H4 (cell line): ENCODE data around the gene ITPKB. TPM values are rescaled to one million over a fixed set of nuclear protein-coding genes. Genes with fewer than 3 reads are reported as not detected.
A peak's percentile ranks its signal among the peaks of the same experiment; 100 is the strongest.

Experiments
- DNase-seq: peaks from one replicate; pipeline ENCODE4 v3.0.0-alpha.2; 2015; ENCODE audit warnings: low spot score
- total RNA-seq: library from RNA; depleted of rRNA; stranded (reverse); fragments of >200 nt; shearing (Covaris generic); gene quantifications from 2 replicates; pipeline ENCODE4 v1.2.3, GENCODE V29; 2014

Gene ITPKB
- total RNA-seq, 1 experiment from 2014 or later, result 1.9 TPM

- DNase-seq, result no peak
Measured at GRCh38 chr1:226665505-226666163, 73.4 kb downstream of the ITPKB start.

- DNase-seq, result no peak
Measured at GRCh38 chr1:226664413-226665101, 74.5 kb downstream of the ITPKB start.

- DNase-seq, result no peak
Measured at GRCh38 chr1:226663327-226663704, 75.8 kb downstream of the ITPKB start.

GRCh38 chr1:226662642-226663326 is 76.3 kb downstream of the ITPKB start:
- DNase-seq, result peak; percentile 85

DNA sequence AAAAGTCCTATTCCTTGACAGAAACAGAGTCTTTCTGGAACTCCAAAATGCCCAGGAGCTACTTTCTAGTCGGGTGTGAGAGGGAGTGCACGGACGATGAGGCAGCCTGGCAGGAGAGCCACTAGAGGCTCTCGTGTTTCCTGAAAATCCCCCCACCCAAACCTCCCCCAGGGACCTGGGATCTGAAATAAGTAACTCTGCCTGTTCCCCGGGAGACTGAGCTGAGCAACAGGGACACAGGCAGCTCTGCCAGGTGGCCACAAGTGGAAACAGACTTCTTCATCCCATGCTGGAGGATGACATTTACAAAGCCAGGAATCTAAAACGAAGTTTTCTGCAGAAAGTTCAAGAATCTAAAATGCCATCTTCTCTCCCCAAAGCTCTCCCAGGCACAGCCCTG is 77.1 kb downstream of the ITPKB start:
- DNase-seq, result no peak

- DNase-seq, result no peak
Measured at GRCh38 chr1:226661271-226661670, 77.8 kb downstream of the ITPKB start.

- no peak for DNase-seq
Measured at GRCh38 chr1:226660410-226661182, 78.5 kb downstream of the ITPKB start.

DNA sequence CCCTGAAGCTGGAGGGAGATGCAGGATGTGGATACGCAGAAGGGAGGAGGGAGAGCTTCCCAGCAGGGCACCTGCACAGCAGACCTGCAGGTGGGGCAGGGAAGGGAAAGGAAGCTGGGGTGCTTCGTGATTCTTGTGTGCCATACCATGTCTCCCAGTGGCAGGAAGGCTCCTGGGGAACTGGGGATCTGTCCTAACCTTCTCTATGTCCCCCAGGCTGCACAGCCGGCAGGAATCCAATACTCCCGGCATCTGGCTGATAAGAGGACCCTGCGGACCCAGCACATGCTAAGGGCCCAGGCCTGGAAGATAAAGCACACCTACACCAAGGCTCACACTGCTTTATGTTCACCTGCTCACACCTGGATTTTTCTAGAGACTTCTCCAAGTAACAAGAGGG is 79.4 kb downstream of the ITPKB start:
- DNase-seq, result no peak

- no peak for DNase-seq
Measured at GRCh38 chr1:226659136-226659535, 79.9 kb downstream of the ITPKB start.

DNA sequence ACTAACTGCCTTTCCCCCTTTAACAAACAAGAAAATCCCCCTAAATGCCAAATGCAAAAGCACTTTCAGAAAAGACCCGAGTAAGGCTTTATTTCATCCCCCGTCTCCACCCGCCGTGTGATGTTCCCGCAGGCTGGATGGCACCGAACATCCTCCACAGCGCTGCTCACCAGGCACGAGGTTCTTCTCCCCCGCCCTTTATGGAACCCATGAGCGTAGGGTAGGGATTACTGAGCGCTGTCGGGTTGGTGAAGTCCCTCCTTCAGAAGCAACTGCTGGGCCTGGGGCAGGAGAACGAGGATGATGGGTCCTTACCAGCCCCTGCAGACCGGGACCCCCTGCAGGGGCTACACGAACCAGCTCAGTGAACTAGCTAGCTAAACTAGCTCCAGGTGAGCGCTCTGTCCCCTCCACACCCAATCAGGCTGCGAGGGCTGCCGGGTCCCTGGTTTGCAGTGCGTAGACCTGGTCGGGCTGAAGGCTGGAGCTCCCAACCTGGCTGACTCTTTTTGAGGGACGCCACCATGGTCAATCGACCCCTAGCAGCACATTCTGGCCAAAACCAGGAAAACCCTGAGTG is 80.4 kb downstream of the ITPKB start:
- no peak for DNase-seq

DNA sequence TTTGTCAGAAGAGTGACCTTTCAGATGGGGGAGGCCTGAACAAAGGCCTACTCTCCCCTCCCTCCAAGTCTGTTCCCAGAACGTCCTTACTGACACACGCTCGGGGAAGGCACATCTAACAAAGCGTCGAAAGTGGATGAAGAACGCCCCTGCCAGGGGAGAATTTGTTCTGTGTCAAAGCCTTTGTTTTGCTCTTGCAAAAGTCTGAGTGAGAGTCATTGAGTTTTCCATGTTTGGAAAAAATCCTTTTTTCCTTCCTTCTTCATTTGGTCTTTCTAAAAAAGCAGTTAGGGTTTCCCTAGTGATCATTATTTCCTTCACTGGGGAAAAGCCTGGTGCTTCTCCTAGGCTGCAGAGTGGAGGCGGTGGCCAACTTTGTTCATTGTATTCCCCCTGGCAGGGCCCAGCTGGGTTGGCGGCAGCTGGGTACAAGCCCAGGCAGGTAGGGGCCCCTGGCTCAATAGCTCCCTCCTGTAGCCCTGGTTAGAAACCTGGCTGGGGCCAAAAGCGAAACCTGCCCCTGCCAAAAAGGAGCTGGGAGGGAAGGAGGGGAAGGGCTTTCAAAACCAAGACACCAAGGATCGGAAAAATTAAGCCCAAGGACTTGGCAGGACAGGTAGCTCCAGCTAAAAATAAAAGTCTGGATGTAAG is 81.1 kb downstream of the ITPKB start:
- DNase-seq, result no peak

- no peak for DNase-seq
Measured at GRCh38 chr1:226656601-226657277, 82.3 kb downstream of the ITPKB start.

DNA sequence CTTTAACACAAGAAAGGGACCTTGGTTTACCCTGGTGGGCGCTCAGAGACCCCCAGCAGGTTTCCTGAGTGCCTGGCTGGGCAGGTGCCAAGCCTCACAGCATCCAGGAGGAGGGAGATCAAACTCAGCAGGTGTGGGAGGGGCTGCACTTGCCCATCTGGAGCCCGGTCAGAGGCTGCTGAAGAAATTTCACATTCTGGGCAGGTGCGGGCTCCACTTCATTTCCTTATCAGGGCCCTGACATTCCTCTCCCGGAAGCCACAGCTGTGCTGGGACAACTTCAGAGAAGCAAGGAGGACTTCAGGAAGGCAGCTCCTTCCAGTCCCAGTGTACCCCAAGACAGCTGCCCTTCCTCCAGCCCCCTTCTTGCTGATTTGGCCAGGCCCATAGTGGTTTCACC is 82.9 kb downstream of the ITPKB start:
- no peak for DNase-seq

DNA sequence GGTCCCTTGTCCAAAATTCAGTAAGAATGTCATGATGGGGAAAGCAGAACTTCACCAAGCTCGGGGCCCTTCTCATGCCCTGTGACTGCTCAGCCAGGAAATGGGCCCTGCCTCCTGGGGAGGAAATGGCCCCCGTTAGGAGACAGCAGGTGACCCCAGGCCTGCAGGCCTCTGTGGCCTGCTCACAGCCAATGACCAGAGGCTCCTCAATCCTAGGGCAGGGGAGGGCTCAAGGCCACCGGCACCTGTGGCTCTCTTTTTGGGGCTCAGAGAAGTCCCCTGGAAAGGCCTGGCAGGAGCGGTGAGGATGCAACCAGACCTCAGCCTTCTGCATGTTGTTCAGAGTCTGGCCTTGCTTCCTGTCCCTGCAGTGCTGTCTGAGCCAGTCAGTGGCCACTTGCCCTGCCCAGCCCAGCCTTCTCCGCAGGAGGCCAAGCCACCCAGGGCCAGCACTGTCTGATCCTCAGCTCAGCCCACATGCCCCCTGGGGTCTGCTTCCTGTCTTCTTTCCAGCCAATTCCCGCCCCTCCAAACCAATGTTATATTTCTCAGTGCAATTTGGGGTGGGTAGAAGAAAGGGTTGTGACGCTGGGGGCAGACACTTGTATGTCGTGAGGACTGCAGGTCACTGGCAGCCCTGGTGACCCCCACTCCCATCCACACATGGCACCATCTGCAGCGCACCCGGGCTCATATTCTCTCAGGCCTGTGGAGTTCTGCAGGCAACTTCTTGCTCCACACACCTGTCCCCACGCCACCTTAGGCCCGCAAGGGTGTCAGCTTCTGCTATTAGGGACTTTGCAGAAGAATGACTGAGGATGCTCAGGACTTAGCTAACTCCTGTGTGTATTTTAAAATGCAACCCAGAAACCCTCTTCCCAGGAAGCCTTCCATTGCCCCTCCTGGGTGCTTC is 83.6 kb downstream of the ITPKB start:
- no peak for DNase-seq

GRCh38 chr1:226654668-226655055 is 84.4 kb downstream of the ITPKB start:
- no peak for DNase-seq

GRCh38 chr1:226654046-226654667 is 84.9 kb downstream of the ITPKB start:
- no peak for DNase-seq

DNA sequence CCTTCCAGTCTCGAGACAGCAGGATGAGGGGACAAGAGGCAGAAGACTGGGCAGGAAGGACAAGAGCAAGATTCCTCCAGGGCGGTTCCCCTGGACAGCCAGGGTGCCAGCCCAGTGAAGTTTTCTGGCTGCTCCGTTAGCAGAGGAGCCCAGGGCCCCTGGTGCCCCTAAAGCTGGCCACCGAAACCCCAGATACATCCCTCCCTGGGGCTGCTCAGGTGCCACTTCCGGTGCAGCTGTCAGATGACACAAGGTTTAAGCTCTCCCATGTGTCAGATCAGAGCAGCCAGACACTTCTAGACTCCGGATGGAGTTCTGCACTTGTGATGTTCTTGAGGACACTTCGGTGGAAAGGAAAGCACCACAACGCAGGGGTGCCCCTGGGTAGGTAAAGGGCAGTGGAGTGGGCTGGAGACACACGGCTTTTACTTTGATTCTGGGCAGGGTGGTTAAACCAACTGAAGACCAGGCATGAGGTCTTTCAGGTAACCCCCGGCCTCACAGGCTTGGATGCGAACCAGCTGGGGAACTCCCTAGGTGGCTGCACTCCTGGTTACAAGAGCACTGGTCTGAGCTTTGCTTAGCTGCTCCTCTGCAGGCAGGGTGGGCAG is 85.7 kb downstream of the ITPKB start:
- no peak for DNase-seq

- no peak for DNase-seq
Measured at GRCh38 chr1:226652613-226653012, 86.5 kb downstream of the ITPKB start.

DNA sequence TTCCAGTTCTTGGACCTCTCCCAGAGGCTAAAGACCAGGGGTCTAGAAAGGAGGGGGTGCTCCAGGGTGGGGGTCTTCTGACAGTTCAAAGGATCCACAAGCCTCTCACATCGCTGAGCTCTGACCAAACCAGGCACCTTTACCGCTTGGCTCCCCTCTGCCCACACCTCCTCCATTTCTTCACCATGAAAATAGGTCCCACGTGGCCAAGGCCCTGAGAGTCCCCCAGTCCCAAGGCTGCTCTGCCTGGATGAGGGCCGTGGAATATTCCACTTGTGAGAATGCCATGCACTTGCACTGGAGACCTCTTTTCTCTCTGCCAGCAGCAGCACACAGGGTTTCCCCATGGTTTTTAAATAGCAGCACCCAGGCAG is 87.4 kb downstream of the ITPKB start:
- no peak for DNase-seq
